ENCODE results near the gene CTNNBIP1.
"Not testable (repeated sequence)": the region's sequence is repeated elsewhere in the genome, so short reads cannot be mapped to it uniquely, and the experiment has no call there.

The CTNNBIP1 gene, protein sequence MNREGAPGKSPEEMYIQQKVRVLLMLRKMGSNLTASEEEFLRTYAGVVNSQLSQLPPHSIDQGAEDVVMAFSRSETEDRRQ

GRCh38 chr1:9910076-9910422 lies at the start of gene CTNNBIP1:
Gene CTNNBIP1, minus strand, starts transcription at chr1:9910269. Its CDS starts 38,205 bp downstream, at chr1:9872064.
- no peak for DNase-seq

GRCh38 chr1:9957726-9958125 lies 47.7 kb upstream of the CTNNBIP1 start:
- no peak for DNase-seq

GRCh38 chr1:9946315-9946714 lies 36.2 kb upstream of the CTNNBIP1 start:
- no peak for DNase-seq

DNA sequence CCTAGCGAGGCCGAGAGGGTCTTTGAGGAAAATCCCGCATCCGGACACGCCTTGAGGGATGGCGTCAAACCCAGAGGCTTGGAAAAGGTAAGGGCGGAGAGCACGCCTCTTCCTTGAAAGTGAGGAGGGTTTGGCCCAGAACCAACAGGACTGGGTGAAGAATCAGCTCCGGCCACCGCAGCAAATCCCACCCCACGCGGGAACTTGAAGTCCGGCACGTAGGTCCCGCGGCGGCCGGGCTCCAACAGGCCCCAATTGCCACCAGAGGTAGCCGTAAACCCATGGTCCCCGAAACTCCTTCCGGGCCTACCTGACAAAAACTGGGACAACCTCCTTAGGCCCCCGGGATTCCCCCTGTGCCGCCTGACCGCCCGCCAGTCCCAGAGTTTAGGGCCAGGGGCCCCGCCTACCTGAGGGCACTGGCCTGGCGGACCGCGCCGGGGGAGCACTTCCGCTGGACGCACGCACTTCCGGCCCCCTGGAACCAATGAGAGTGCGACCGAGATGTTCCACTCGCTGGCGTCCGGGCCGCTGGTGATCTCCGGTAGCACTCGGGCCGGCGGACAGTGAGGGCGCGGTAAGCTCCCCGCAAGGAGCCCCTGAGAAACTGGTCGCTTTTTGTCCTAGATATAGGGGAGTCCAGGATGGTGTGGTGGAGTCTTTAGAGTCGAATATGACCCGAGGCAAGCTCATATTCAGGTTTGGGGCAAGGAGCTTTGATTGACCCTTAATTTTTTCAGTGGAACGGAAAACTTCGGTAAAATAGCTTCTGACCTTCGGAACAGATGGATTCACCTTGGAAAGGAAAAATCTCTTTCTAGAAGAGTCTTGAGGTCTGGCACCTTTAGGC lies 33.1 kb upstream of the CTNNBIP1 start, which contains the start of the genes LZIC and NMNAT1:
TSS of gene LZIC (minus strand) at position 453 of the 850 bp plus-strand sequence. CDS start 6,772 bp downstream, outside the sequence.
TSS of gene NMNAT1 (plus strand) at position 537 of the 850 bp plus-strand sequence. CDS start 28,599 bp downstream, outside the sequence.
- DNase-seq = peak; percentile 84

- no peak for DNase-seq
Observed at GRCh38 chr1:9942399-9942938, 32.4 kb upstream of the CTNNBIP1 start.

DNA sequence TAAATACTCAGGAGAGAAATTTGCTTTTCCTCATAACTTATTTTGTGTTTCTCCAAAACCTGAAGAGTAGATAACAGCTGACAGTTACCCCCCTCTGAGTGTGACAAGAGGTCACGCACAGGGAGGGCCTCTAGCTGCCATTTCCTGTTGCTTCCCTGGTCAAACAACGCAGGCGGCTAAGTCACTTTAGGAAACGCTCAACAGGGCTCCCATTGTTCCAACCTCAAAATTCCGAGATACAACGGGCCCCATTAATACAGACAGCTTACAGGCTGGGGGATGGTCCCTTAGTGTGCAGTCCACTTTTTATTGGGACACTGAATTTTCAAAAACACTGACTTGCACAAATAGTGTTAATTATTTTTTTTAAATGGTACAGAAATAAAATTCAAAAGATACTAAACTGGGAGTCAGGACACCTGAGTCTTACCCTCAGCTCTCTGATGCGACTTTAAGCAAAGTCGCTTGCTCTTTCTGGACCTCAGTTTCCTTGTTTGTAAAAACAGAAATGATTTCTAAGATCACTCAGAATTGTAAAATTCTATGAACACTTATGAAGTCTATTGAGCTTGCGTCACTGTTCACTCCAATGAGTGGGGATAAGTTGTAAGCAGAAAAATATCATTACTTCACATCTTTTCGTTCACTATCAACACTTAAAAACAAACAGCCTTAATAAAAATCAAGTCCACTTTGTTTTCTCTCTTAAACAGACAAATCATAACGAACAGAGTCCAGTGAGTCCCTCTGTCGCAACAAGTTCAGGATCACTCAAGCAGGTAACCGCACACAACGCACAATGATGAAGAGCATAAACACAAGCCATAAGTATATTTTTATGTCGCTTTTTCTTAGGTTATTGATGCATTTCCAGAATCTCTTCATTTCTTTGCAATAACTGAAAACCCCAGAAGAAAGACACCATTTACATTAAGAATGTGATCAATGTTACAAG lies 19.6 kb upstream of the CTNNBIP1 start:
- DNase-seq = no peak

DNA sequence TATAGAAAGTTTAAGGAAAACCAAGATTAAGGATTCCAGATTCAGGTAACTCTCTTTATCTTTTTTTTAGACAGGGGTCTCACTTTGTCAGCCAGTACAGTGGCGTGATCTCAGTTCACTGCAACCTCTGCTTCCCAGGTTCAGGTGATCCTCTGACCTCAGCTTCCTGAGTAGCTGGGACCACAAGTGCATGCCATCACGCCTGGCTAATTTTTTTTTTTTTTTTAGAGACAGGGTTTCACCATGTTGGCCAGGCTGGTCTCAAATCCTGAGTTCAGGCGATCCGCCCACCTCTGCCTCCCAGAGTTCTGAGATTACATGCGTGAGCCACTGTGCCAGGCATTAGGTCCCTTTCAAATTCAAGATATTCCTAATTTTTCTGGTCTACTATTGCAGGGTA lies 17.2 kb upstream of the CTNNBIP1 start:
- DNase-seq = no peak

DNA sequence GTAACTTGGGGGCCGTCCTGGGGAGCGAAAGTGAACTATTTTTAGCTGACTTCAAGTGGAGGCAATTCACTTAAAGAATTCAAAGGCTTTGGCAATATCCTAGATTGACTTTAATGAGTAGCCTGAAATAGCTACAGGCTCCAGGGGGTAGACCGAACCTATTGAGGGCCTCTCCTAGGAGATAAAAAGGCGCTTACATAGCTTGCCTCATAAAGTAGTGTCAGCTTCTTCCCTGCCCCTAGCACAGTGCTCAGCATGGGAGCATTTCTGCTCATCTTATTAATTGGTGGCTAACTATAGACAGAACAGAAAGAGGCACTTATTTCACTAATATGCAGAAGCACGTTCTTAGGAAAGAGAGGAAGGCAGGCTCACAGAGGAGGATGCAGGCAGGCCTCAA lies 12.3 kb upstream of the CTNNBIP1 start:
- no peak for DNase-seq

DNA sequence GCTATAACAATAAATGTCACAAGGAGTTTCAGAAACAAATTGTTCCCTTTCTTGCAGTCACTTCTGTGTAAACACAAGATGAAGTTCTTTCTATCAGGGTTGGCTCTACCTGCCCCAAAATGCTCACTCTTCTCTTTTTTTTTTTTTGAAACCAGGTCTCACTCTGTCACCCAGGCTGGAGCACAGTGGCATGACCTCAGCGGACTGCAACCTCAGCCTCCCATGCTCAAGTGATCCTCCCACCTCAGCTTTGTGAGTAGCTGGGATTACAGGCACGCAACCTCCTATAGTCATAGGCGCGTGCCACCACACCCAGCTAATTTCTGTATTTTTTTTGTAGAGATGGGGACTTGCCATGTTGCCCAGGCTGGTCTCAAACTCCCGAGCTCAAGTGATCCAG lies 10.5 kb upstream of the CTNNBIP1 start:
- no peak for DNase-seq

DNA sequence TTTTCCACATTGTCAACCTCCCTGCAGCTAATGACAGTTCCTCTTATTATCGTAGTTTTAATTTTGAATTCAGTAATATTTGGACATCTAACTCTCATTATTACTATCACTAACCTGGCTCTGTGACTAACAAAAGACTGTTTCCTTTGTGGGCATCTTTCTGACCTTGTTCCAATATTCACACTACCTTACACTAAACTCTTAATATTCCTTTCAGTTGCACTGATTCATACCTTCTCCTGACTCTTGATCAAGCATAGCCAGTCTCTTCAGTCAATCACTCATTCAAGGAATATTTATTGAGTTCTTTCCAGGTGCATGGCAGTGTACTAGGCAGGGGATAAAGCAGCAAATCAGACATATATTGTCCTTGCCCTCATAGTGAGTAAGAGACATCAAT lies 7.8 kb upstream of the CTNNBIP1 start:
- no peak for DNase-seq

DNA sequence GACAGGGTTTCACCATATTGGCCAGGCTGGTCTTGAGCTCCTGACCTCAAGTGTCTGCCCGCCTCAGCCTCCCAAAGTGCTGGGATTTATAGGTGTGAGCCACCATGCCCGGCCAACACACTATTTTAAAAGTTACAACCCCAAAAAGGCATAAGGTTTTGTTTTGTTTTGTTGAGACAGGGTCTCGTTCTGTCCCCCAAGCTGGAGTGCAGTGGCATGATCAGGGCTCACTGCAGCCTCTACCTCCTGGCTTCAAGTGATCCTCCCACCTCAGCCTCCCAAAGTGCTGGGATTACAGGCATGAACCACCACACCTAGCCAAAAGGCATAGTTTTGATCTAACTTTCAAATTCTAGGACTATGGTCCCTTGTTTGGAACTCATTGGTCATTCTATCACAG lies 7.4 kb upstream of the CTNNBIP1 start:
- not testable (repeated sequence) for DNase-seq

DNA sequence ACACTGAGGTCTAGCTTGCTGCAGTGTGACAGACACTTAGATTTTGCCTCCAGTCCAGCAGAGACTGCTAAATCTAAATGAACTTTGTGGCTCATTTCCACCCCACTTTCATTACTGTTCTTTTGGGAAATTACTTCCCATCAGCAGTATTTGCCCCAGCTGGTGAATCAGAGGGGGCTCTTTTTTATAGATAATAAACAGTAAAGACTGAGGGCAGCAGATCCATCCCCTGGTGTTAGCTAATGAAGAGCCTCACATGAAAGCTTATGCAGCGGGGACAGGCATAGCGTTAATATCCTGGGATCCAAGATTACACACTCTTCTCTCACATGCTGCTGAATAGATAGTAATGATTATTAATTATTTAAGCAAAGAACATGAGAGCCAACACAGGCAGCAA lies 6.4 kb upstream of the CTNNBIP1 start:
- no peak for DNase-seq

- no peak for DNase-seq
Observed at GRCh38 chr1:9914610-9914937, 4.5 kb upstream of the CTNNBIP1 start.

GRCh38 chr1:9912264-9912936 lies 2.3 kb upstream of the CTNNBIP1 start:
- no peak for DNase-seq

GRCh38 chr1:9910423-9911178 lies 532 bp upstream of the CTNNBIP1 start:
- peak; percentile 100 for DNase-seq

GRCh38 chr1:9909234-9910046 lies 629 bp downstream of the CTNNBIP1 start:
- DNase-seq = peak; percentile 13

DNA sequence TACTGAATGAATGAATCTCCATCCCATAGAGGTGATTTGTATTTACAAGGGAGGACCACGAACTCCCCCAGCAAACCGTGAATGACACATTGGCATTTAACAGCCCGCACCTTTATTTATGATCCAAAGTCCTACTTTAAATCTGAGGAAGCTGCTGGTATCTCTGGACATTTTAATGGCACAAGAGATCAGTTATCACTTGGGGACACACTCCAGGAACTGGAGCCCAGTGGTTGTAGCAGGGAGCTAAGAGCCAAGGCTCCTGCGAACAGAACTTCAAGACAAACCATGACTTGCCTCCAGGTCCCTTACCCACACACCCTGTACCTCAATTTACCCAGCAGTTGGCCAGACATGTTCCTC lies 1.2 kb downstream of the CTNNBIP1 start:
- DNase-seq = no peak

- no peak for DNase-seq
Observed at GRCh38 chr1:9907441-9907840, 2.6 kb downstream of the CTNNBIP1 start.

GRCh38 chr1:9906466-9906865 lies 3.6 kb downstream of the CTNNBIP1 start:
- no peak for DNase-seq

GRCh38 chr1:9905010-9905409 lies 5.1 kb downstream of the CTNNBIP1 start:
- no peak for DNase-seq

DNA sequence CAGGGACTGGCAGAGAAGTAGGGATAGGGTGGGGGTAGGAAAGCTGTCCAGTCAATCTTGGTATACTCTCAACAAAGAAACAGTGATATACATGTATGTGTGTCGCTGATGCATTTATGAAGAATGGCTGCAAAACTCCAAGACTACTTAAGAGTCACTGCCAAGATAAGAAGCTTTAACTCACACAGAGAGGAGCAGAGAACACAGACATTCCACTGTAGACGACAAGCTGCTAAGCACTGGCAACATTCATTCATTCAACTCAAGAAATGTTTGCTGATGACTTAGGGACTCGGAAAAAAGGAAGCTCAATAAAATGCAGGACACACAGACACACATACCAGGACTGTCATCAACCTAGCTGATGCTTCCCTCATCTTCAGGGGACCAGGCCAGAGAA lies 5.5 kb downstream of the CTNNBIP1 start:
- DNase-seq = no peak
